NCI-H2227 treated with DMSO at 0.1 percent for 48 hours (cell line): ENCODE results near the gene CRYZ.
A peak's percentile ranks its signal among the peaks of the same experiment; 100 is the strongest.
"Not testable (repeated sequence)": the region's sequence is repeated elsewhere in the genome, so short reads cannot be mapped to it uniquely, and the experiment has no call there.

Experiments used
- DNase-seq: peaks from one replicate; lab custom pipeline; 2025; lab: John Stamatoyannopoulos, UW

CRYZ gene, protein sequence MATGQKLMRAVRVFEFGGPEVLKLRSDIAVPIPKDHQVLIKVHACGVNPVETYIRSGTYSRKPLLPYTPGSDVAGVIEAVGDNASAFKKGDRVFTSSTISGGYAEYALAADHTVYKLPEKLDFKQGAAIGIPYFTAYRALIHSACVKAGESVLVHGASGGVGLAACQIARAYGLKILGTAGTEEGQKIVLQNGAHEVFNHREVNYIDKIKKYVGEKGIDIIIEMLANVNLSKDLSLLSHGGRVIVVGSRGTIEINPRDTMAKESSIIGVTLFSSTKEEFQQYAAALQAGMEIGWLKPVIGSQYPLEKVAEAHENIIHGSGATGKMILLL

DNA sequence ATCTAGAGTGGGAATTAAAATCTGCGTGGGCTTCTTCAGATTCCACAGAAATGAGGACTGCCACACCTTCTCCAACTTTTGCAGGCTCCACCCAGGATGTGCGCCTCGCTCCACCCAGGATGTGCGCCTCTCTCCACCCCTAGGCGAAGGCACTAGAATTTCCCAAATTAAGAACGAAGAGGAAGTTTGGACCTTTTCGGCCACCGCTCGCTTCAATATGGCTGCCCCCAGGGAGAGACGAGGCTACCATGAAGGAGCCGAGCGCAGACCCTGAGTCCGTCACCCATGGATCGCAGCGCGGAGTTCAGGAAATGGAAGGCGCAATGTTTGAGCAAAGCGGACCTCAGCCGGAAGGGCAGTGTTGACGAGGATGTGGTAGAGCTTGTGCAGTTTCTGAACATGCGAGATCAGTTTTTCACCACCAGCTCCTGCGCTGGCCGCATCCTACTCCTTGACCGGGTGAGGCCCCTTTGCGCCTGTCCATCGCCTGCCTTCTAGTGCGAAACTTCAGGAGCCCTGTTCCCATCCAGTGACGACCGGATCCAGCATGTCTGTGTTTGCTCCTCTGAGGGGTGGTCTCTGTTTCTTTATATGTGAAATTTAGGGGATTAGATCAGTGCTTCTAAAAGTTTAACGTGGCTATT is at the start of gene CRYZ, which contains the start of gene TYW3:
Gene CRYZ (minus strand): TSS at position 91 of the 644 bp plus-strand sequence. CDS start 8,229 bp downstream, outside the sequence.
Gene TYW3 (plus strand): TSS at position 193 of the 644 bp plus-strand sequence. CDS start 93 bp downstream, at position 286.
- DNase-seq: peak; percentile 88

DNA sequence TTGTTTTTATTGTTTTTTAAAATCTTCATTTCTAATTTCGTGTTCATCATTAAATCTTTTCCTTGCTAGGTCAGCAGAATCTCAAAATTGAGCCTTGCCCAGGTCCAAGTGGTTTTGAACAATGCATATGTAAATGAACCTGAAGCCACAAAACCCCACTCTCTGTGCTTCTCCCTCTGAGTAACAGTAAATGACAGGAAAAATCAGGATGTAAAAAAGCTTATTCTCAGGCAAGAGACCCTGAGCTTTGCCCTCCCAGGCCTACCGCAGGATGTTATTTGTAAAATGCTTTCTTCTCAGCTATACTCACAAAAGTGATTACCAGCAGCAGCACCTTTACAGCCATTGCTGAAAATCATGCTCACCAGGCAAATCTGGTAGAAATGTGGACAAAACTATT is 47.7 kb upstream of the CRYZ start:
- no peak for DNase-seq

DNA sequence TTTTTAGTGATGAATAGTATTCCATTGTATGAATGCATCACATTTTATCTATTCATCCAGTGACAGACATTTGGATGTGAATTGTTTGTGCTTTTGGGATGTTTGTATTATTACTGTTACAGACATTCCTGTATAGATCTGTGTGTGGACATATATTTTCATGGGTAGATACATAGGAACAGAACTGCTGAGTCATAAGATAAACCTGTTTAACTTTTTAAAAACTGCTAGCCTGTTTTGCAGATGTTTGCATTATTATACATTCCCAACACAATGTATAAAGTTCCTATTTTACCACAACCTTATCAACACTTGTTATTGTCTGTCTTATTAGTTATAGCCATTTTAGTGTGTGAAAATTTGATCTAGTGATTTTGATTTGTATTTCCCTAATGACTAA is 46.9 kb upstream of the CRYZ start:
- no peak for DNase-seq

DNA sequence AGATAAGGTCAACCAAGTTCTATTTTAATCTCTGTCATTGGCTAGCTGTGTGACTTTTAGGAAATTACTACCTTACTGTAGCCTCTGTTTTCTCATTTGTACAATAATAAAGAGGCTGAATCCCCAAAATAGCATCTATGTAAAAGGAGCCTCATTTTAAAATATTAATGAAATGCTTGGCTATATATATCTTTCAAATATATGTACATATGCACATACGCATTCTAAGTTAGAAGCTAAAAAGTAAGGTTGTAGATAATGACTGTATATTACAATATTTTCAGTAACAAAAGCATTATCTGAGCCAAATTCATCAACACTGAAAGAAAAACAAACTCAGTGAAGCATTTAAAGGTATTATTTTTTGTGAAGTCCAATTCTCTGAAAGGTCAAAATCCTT is 44.7 kb upstream of the CRYZ start:
- DNase-seq: no peak

DNA sequence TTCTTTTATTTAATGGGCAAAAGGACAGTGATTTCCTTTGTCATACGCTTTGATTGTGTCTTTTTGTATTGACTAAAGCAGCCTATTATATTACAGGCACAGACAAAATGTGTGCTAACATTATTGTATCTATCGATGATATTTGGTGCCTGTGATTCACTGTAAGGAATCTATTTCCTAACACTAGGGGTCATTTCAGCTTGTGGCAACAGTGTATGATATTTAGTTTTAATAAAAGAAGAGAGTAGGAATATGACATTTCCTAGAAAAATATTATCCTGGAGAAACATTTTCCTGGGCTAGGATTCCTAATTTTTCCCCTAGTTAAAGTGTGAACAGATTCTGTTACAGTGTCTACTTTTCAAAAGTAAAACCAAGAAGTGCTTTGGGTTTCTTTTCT is 42.9 kb upstream of the CRYZ start:
- DNase-seq: no peak

DNA sequence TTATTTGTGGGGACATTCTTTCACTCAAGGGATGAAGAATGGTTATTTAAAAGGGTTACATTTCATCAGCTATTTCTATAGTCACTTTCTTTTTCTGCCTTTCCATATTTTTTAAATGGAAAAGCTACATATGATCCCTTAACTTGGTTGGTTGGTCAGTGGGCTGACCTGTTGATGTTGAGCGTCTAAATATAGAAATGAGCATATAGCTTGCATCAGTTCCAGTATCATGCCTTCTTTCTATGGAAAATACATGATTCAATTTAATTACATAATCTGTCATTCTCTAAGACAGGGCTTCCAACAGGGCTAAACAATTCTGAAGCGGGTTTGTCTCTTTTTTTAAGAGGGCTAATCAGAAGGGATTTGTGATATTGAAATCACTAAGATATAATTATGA is 40.7 kb upstream of the CRYZ start:
- DNase-seq: no peak

DNA sequence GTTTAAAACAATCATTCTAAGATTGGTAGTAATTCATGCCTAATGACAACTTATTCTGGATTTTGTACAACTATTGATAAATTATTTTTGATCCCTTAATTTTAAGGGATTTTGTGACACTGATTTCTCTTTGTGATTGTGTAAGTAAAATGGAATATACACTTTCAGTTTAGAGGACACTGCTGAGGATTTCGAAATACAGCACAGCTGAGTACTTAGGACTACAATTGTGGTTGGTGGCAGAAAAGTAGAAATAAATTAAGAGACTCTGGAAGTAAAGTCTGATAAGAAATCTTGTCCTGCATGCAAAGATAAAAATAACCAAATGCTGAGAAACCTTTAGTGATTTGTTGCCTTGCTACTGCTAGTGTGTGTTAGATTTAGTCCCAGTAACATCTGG is 40.1 kb upstream of the CRYZ start:
- no peak for DNase-seq

DNA sequence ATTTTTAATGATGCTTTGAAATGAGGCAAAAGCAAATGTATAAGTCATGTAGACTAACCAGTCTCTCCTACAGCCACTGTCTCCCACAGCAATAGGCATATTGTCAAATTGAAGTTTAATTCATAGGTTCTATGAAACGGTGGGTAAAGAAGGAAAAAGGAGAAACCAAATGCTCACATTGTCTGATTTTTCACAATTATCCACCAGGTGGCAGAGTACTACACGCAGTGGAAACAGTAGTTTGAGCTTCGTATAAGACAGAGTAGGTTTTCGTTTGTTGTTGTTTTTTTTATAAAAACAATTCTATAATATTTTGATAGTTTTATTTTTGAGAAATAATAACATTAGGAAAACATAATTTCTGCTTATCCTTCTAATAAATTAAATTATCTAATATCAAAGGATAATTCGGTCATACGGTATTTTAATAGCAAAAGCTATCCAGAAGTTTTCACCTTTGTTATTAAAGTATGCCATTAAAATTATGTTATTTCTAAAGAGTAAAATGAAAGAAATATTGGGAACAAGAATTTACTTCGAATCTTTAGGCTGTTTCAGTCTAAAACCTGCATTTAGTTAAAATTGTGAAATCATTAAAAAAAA is 39.2 kb upstream of the CRYZ start:
- peak; percentile 46 for DNase-seq

DNA sequence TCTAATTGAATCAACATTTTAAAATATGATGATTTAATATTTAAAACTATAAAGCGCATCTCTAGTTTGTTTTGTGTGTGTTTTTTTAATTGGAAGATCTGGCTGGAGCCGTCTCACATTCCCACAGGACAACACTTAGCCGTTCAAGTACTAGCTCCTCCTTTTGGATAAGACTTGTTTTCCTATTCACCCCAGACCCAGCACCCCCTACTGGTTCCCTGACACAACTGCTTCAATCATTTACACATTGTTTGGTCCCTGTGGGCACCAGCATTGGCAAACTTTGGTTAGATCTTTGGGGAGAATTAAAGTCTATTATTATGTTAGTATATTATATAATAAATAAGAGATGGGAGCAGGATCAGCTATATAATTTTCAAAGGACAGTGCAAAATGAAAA is 34.6 kb upstream of the CRYZ start:
- DNase-seq: no peak

DNA sequence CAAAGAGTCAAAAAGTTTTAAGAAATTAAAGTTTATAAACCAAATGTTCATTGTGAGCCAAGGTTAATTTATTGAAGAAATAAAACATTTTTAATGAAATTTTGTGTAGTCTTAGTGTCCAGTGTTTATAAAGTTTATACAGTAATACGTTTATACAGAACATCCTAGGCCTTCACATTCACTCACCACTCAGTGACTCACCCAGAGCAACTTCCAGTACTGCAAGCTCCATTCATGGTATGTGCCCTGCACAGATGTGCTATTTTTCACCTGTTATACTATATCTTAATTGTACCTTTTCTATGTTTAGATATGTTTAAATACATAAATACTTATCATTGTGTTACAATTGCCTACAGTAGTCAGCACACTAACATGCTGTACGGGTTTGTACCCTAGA is 33.7 kb upstream of the CRYZ start:
- DNase-seq: no peak

DNA sequence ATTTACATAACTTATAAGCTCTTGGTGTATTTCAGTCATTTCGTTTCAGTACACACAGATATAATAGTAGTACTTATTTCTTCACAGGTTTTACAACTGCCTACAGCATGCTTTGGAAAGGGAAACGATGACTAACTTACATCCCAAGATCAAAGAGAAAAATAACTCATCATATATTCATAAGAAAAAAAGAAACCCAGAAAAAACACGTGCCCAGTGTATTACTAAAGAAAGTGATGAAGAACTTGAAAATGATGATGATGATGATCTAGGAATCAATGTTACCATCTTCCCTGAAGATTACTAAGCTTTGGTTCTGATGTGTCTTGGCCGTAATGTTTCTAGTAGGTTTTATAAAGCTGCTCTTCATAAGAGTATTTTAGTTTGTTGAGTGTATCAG is 31.0 kb upstream of the CRYZ start:
- no peak for DNase-seq

DNA sequence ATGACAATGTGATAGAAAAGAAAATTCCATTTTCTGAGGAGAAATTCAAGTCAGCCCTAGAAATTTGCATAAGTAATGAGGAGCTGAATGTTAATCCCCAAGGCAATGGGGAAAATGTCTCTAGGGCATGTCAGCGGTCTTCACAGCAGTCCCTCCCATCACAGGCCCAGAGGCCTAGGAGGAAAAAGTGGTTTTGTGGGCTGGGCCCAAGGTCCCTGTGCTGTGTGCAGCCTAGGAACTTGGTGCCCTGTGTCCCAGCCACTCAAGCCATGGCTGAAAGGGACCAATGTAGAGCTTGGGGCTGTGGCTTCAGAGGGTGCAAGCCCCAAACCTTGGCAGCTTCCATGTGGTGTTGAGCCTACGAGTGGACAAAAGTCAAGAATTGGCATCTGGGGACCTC is 23.8 kb upstream of the CRYZ start:
- DNase-seq: not testable (repeated sequence)

DNA sequence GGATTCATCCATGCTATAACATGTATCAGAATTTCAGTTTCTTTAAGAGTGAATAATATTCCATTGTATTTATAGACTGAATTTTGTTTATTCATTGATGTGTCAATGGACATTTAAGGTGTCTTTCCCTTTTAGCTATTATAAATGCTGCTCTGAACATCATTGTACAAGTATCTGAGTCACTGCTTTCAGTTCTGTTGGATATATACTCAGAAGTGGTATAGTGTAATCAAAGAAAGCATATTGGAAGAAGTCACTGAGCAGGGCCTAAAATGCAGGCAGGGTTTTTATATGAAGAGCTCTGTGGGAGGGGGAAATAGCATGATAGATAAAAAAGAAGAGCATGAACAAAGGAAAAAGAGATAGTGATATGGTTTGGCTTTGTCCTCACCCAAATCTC is 22.6 kb upstream of the CRYZ start:
- no peak for DNase-seq

DNA sequence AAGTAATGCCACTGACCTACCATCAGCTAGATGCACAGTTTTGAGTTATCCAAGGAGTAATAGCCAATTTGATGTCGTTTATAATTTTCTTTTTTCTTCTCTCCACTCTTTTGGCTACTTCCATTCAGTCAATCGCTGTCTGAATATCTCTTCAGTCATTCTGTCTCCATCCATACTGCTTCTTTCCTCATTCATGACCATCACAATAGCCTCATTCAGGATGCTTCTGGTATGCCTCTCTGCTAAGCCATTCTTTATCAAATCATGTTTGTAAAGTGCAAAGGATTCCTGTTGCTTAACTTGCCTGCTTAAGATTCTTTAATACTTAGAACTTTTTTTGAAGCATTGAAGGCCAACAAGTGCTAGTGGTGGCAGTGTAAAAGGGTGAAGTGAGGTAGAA is 20.3 kb upstream of the CRYZ start:
- DNase-seq: no peak

DNA sequence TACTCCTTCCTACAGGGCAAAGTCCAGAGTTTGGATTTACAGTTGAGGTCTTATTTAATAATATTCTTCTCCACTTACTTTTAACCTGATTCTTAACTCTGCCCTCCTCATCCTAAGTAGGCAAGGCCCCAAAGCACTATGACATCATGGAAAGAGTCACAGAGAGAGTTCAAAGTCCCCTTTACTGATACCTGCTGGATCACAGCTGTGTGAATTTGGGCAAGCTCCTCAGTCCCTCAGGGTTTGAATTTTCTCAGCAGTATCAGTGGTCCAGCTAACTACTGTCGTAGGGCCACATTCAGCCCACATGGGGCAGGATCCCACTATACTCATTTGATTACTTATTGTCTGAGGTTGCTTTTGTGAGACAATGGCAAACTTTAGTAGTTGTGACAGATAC is 16.1 kb upstream of the CRYZ start:
- DNase-seq: no peak

DNA sequence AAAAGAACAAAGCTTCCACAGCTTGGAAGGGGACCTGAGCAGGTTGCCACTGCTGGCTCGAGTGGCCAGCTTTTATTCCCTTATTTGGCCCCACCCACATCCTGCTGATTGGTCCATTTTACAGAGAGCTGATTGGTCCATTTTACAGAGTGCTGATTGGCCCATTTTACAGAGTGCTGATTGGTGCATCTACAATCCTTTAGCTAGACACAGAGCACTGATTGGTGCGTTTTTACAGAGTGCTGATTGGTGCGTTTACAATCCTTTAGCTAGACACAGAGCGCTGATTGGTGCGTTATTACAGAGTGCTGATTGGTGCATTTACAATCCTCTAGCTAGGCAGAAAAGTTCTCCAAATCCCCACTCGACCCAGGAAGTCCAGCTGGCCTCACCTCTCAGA is 12.4 kb upstream of the CRYZ start:
- not testable (repeated sequence) for DNase-seq

DNA sequence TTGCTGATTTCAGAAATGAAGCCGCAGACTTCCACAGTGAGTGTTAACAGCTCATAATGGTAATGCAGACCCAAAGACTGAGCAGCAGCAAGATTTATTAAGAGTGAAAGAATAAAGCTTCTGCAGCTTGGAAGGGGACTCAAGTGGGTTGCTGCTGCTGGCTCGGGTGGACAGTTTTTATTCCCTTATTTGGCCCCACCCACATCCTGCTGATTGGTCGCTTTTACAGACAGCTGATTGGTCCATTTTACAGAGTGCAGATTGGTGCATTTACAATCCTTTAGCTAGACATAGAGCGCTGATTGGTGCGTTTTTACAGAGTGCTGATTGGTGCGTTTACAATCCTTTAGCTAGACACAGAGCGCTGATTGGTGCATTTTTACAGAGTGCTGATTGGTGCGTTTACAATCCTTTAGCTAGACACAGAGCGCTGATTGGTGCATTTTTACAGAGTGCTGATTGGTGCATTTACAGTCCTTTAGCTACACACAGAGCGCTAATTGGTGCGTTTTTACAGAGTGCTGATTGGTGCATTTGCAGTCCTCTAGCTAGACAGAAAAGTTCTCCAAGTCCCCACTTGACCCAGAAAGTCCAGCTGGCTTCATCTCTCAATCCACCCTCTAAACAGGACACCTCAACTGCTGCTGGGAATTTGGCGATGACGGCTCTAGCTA is 7.6 kb upstream of the CRYZ start:
- not testable (repeated sequence) for DNase-seq

DNA sequence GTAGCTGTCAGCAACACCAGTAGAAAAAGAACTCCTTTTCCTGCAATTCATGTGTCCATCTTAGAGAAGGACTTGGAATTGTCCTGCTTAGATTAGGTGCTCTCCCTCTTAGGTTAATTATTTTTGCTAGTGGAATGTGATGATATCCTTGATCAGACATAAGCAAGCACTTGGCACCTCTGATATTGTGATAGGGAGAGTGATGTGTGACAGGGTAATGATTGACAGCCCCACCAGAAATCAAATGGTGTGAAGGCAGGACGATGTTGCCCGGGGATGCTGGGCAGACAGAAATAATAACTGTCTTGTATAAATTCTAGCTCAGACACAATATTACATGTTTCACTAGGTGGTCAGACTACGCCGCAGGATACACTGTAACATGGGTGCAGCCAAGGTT is 4.5 kb upstream of the CRYZ start:
- DNase-seq: no peak

DNA sequence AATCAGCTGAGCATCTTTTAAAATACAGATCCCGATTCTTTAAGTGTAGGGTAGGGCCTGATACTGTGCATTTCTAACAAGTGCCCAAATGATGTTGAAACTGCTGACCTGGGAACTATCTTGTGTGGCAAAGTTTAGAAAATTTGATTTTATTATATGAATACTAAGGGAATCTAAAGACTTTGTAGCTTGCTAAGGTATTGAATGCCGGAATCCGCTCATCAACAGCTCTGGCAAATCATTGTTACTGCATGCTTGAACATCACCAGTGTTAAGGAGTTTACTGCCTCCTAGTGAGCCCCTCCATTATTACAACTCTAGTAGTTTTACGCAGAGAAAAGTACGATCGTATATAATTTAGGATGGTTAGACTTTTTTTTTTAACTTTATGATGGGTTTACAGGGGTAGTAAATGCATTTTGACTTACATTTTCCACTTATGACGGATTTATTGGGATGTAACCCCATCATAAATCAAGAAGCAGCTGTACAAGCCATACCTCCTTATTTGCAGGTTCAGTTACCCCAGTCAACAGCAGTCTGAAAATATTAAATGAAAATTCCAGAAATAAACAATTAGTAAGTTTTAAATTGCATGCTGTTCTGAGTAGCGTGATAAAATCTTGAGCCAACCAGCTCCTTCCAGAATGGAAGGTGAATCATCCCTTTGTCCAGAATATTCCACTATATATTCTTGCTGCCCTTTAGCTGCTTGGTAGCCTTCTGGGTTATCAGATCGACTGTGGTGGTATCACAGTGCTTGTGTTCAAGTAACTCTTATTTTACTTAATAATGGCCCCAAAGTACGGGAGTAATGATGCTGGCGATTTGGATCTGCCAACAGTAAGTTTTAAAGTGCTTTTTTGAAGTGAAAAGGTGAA is 994 bp upstream of the CRYZ start:
- DNase-seq: peak; percentile 71

DNA sequence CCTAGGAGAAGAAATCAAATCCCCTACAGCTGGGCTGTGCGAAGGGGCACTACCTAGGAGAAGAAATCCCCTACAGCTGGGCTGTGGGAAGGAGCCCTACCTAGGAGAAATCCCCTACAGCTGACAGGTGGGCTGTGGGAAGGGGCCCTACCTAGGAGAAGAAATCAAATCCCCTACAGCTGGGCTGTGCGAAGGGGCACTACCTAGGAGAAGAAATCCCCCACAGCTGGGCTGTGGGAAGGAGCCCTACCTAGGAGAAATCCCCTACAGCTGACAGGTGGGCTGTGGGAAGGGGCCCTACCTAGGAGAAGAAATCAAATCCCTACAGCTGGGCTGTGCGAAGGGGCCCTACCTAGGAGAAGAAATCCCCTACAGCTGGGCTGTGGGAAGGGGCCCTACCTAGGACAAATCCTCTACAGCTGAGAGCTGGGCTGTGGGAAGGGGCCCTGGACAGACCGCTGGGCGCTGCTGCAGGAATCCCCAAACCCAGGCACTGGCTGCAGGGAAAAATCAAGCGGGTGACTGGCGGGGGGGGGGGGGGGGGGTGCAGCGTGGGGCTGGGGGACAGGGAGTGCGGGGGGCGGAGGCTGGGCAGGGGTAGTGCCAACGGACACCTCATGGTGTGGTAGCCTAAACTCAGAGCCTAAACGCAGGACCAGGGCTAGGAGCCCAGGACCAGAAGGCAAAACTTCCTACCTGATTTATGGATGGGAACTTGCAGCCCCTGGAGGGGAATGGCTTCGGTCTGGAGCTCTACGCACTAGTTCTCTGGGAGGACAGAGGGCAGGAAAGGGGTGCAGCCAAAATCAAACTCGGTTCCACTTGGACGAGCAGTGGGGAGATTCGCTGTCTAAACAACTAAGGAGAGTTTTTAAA is 541 bp downstream of the CRYZ start:
- not testable (repeated sequence) for DNase-seq
